HG02852 (cell line): ENCODE data around the gene MT2A.
A peak's percentile ranks its signal among the peaks of the same experiment; 100 is the strongest.
"Not testable (repeated sequence)": the region's sequence is repeated elsewhere in the genome, so short reads cannot be mapped to it uniquely, and the experiment has no call there.

ENCODE experiments used
- ATAC-seq: cut with Tn5 transposase; IDR thresholded peaks from one replicate; pipeline ENCODE4 v1.9.1; 2021; ENCODE audit warnings: mild to moderate bottlenecking, moderate library complexity; ENCODE audit not compliant: unreplicated experiment

The MT2A gene

GRCh38 chr16:56618138-56618537 lies 9.8 kb downstream of the MT2A start:
- ATAC-seq, result no peak

- no peak for ATAC-seq
These were observed 12.0 kb downstream of the MT2A start for GRCh38 chr16:56620339-56620897.

GRCh38 chr16:56621665-56622445 lies 13.5 kb downstream of the MT2A start:
- not testable (repeated sequence) for ATAC-seq

- not testable (repeated sequence) for ATAC-seq
These were observed 14.8 kb downstream of the MT2A start for GRCh38 chr16:56623184-56623583.

- no peak for ATAC-seq
These were observed 15.3 kb downstream of the MT2A start for GRCh38 chr16:56623637-56624036.

- peak; percentile 46 for ATAC-seq
These were observed 17.0 kb downstream of the MT2A start, which contains the start of gene MT1E for GRCh38 chr16:56625140-56625942. Gene MT1E (plus strand): TSS chr16:56625781. CDS start chr16:56625852, 71 bp downstream.

GRCh38 chr16:56625943-56626654 lies 17.7 kb downstream of the MT2A start:
- ATAC-seq, result no peak

GRCh38 chr16:56626685-56627084 lies 18.3 kb downstream of the MT2A start:
- ATAC-seq, result no peak

GRCh38 chr16:56628486-56629350 lies 20.3 kb downstream of the MT2A start:
- no peak for ATAC-seq

- ATAC-seq, result no peak
These were observed 21.1 kb downstream of the MT2A start for GRCh38 chr16:56629531-56629930.

- ATAC-seq, result peak; percentile 78
These were observed 21.8 kb downstream of the MT2A start for GRCh38 chr16:56630134-56630533.

- ATAC-seq, result no peak
These were observed 22.8 kb downstream of the MT2A start for GRCh38 chr16:56631197-56631596.

GRCh38 chr16:56631832-56632155 lies 23.4 kb downstream of the MT2A start:
- ATAC-seq, result no peak

GRCh38 chr16:56632156-56632847 lies 23.9 kb downstream of the MT2A start, which contains the start of gene MT1M:
Gene MT1M (plus strand): TSS chr16:56632659. CDS start chr16:56632732, 73 bp downstream.
- no peak for ATAC-seq

GRCh38 chr16:56632848-56633365 lies 24.5 kb downstream of the MT2A start:
- no peak for ATAC-seq

GRCh38 chr16:56633535-56633934 lies 25.2 kb downstream of the MT2A start:
- no peak for ATAC-seq

- ATAC-seq, result no peak
These were observed 26.5 kb downstream of the MT2A start for GRCh38 chr16:56634715-56635440.

- ATAC-seq, result no peak
These were observed 27.1 kb downstream of the MT2A start for GRCh38 chr16:56635441-56635967.
